Glomerular endothelial cell (primary cell): ENCODE results near the gene SLC13A5. TPM values are rescaled to one million over a fixed set of nuclear protein-coding genes. Genes with fewer than 3 reads are reported as not detected.
"Not testable (repeated sequence)": the region's sequence is repeated elsewhere in the genome, so short reads cannot be mapped to it uniquely, and the experiment has no call there.

Experiments
- DNase-seq: peaks from one replicate; pipeline ENCODE4 v3.0.0-alpha.2; 2011; ENCODE audit warnings: low read depth, low spot score; ENCODE audit errors: extremely low read depth
- total RNA-seq: library from RNA; depleted of rRNA; stranded (reverse); fragments of >200 nt; gene quantifications from 2 replicates; pipeline ENCODE4 v1.2.3, GENCODE V29; 2015

The SLC13A5 gene
- total RNA-seq = not detected in 2 replicates

GRCh38 chr17:6713130-6713917 lies at the start of gene SLC13A5:
Gene SLC13A5 (minus strand): TSS chr17:6713369. CDS start chr17:6713333, 36 bp downstream.
- no peak for DNase-seq

DNA sequence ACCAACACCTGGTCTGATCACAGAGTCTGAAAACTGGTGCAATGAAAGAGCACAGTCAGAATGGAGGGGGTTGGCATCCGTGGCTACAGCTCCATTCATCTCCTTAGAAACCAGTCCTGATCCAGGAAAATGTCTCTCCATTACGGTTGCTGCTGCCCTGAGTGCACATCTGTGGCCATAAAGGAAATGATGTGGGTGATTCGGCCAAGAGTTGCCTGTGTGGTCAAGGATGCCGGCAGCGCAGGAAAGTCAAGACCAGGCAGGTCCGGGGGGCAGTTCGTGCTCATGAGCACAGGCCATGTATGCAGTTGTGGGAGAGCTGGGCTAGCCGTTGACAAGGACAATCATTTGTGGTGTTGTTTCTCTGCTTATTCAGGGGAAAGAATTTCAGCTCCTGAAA lies 48.6 kb upstream of the SLC13A5 start:
- DNase-seq = no peak

GRCh38 chr17:6757747-6758146 lies 44.6 kb upstream of the SLC13A5 start:
- DNase-seq = no peak

DNA sequence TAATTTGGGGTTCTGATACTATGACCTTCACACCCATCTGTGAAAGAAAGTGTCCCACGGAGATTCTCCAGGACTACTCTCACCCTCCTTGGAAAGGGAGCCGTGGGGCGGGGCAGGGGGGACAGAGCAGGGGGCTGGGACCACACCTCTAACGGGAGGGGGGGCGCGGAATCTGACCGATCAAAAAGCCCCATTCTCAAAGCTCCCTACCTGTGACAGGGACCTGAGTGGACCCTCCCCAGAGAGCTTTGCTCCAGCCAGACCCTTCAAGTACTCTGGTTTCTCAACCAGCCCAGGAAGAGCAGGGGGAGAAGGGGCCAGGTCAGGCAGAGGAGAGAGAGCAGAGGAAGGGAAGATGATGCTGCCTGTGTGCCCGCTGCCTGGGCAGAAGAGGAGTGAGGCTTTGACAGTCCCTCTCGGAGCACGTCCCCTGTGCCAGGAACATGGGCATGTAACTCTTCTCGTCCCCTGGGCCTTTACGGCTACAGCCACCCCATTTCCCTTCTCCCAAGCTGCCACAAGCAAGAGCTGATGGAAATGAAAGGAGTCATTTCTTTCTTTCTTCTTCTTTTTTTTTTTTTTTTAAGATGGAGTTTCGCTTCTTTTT lies 43.4 kb upstream of the SLC13A5 start:
- no peak for DNase-seq

- no peak for DNase-seq
These were observed 42.6 kb upstream of the SLC13A5 start, which contains the start of gene XAF1 for GRCh38 chr17:6755731-6756184. Gene XAF1 (plus strand): TSS chr17:6756046. CDS start chr17:6756079, 33 bp downstream.

DNA sequence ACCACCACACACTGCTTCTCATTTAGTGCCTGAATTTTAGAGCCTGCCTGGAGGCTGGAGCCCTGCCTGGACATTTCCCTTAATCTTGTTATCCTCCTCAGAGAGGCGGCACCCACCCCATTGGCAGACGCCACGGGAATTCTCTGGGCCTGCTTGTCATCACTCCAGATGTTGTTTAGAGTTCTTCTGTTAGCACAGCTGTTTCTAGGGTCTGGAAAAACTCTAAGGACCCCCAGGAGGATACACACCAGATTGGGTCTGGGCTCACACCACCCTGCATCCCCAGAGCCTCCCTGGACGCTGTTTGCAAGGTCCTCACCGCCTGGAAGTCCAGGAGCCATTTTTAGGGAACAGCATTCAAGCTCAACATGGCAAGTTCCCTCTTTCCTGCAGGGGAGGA lies 42.1 kb upstream of the SLC13A5 start:
- DNase-seq = no peak

DNA sequence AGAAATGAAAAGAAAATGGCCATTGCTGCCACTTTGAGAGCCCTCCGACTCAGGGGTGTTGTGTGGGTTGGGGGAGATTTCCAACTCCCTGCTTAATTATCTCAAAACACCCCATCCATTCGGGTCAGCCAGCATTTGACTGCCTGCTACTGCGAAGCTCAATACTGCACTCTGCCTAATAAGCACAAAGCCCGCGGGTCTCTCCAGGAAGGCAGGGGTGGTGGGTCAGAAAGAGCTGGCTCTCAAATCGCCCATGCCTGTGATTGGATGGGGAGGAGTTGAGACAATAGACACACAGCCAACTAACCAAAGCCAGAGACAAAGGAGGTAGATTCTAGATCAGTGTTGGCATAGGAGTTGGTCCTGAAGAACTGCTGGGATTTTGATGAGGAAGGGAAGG lies 40.4 kb upstream of the SLC13A5 start:
- DNase-seq = no peak

DNA sequence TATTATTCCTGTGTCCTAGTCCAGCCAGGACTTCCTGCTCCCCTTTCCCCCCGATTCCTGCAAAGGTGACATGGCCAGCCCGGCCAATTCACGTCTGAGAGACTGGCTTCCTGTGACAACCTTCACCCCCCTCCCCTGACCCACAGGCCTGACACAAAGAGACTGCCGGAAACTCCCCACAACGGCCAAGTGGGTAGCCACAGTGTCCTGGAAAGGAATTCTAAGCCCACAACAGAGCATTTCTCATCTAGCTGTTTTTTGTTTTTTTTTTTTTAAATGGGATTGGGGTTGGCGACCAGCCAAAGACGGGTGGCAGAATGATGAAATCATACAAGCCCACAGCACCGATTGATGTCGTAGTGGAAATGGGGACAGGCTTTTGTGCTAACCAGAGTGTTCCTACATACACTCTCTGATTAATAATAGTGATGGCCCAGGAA lies 39.9 kb upstream of the SLC13A5 start:
- peak; percentile 77 for DNase-seq

DNA sequence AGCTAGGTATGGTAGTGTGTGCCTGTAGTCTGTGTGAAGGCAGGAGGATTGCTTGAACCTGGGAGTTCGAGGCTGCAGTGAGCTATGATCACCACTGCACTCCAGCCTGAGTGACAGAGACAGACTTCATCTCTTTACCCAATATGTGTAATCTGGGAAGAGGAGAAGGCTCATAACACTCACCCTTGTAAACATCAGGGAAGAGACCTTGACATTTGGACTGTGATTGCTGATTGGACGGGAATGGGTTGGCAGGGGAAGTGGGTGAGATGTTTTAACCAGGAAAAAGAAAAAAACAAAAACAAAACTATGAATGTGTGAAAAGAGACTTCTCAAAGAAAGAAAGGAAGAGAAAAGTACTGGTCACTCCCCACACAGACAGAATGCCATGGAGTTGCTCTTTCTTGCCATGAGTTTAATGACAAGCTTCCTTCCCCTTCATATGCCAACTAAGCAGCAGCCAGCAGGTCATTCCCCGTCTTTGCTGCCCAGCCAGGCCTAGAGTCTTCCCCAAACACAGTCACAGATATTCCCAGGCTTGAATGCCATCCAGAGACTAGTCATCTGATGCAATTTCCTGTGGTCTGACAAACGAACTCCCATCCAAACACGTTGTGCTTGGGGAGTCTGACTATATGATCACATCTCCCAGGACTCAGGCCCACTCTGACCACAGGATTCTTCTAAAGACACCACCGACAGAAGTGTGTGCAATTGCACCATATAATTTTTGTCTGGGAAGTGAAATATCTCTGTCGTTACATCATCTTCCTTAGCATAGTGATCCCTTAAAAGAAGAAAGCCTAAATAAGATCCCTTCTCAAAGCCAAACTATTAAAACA lies 39.1 kb upstream of the SLC13A5 start:
- peak; percentile 90 for DNase-seq

GRCh38 chr17:6749519-6749918 lies 36.4 kb upstream of the SLC13A5 start:
- DNase-seq = no peak

DNA sequence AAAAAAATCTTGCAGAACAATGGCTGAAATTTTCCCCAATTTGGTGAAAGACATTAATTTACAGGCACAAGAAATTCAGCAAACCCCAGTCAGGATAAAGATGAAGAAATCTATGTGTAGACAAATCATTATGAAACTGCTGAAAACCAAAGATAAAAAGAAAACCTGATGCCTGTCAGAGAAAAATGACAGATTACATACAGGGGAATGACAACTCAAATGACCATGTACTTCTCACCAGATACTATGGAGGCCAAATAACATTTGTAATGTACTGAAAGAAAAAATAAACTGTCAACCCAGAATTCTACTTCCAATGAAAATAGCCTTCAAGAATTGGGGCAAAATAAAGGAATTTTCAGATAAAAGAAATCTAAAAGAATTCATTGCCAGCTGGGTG lies 35.4 kb upstream of the SLC13A5 start:
- DNase-seq = no peak

- DNase-seq = not testable (repeated sequence)
These were observed 33.5 kb upstream of the SLC13A5 start for GRCh38 chr17:6746665-6747064.

DNA sequence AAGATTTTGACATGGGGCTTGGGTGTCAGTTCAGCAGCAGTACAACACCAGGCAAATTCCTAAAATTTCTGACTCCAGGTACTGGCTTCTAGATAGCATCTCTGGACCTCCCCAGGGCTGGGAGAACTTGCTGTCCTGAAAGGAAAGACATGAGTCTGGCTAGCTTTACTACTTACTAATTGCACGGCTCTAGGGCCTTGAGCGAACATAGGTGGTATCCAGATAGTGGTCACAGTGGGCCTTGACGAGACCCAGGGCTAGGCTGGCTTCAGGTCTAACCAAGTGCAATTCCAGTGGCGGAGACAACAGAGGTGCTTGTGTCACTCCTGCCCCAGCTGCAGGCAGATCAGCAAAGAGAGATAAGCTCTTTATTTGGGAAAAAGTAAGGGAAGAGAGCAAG lies 16.4 kb upstream of the SLC13A5 start:
- no peak for DNase-seq

DNA sequence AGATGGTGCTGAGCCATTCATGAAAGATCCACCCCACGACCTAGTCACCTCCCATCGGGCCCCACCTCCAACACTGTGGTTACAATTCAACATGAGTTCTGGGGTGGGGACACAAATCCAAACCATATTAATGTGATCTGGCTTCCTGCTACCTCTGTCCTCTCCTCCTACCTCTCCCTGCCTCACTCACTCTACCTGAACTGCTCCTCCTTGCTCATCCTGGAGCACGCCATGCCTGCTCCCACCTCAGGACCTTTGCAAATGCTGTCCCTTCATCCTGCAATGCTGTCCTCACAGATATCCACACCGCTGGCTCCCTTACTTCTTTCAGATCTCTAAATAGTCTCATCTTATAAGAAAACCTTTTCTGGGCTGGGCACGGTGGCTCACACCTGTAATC lies 10.8 kb upstream of the SLC13A5 start:
- no peak for DNase-seq

DNA sequence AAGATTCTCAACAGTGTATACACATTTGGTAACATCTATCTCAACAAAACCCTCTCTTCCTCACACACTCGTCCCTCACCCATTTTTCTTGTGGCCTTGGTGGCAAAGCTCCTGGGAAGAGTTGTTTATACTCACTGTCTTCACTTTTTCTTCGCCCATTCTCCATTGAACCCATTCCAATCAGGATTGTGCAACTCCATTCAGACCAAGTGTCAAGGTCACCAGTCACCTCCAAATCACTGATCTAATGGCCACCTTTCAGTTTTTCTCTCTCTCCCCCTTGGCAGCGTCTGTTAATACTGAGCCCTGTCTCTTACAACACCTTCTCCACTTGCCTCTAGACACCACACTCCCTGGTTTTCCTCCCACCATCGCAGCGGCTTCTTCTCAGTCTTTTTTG lies 8.6 kb upstream of the SLC13A5 start:
- DNase-seq = no peak

- no peak for DNase-seq
These were observed 3.6 kb upstream of the SLC13A5 start for GRCh38 chr17:6716736-6717135.

GRCh38 chr17:6714315-6714874 lies 1.2 kb upstream of the SLC13A5 start:
- DNase-seq = no peak

DNA sequence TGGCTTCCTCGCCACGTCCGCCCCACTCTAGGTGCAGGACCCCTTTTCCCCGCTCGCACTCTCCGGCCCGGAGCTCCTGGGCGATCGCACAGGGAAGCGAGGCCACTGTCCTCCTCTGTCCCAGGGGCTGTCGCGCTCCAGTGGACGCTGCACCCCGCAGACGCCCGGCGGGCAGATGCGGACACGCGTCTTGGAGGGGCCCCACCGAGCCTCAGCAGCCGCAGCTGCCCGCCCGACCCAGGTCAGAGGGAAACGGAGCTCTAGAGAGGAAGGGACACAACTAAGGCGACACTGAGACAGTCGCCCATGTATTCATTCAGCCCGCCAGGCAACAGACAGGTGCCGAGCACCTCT lies 726 bp upstream of the SLC13A5 start:
- DNase-seq = no peak

DNA sequence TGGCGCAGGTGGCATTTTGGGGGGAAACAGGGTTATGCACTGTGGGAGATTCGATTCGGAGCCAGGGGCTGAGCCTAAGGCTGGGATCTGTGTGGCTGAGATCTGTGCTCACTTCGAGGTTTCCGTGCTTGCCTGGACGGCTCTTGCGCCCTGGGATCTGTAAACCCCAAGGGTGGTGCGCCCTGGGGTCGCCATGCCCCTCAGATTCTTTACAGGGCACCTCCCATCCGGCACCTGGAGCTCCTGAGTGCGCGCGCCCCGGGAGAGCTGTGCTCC lies 377 bp downstream of the SLC13A5 start:
- DNase-seq = no peak

DNA sequence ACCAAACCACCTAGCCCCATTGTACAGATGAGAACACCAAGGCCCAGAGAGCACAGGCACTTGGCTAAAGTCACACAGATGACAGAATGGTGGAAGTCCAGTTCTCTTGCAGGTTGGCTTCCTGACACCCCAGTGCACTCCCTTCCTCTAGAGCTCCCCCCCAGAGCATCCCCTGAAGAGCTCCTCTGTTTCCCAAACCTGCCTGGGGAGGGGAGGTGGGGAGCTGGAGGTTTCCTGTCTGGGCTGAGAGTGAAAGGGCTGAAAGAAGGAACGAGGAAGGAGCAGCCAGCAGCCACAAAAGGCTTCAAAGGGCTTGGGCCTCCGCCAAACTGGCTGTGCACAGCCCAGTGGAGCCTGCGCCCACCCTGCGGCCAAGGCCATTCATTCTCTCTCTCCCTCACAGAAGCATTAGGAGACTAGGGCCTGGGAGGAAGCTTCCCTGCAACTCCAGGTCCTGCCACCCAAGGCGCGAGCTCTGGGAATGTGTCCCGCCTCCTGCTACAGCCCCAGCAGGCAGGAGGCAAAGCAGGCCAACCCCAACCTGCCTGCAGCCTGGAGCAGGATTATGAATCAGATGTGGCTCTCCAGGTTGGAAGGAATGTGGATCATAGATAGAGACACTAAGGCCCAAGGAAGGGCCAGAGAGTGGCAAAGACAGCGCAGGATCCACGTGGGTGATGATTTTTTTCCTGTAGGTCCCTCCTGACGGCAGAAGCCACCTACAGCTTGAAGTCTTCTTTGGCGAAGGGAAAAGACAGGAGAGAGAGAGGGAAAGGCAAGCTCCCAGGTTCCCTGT lies 913 bp downstream of the SLC13A5 start:
- DNase-seq = no peak

DNA sequence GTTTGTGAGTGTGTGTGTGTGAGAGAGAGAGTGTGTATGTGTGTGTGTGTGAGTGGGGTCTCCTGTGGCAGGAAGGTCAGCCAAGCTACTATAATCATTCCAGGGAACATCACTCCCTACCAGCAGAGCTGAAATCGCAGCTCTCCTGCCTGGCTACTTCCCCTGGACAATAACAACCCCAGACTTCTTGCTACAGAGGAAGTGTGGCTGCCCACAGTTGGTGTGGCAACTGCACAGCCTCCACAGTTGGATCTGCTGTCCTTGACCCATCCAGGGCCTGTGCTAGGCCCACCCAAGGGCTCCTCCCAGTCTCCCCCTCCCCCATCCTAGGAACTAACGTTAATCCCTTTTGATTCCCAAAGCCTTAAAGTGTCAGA lies 1.5 kb downstream of the SLC13A5 start:
- no peak for DNase-seq
